ENCODE data around the gene DAPK1.

- TF ChIP-seq, protein P1, sequence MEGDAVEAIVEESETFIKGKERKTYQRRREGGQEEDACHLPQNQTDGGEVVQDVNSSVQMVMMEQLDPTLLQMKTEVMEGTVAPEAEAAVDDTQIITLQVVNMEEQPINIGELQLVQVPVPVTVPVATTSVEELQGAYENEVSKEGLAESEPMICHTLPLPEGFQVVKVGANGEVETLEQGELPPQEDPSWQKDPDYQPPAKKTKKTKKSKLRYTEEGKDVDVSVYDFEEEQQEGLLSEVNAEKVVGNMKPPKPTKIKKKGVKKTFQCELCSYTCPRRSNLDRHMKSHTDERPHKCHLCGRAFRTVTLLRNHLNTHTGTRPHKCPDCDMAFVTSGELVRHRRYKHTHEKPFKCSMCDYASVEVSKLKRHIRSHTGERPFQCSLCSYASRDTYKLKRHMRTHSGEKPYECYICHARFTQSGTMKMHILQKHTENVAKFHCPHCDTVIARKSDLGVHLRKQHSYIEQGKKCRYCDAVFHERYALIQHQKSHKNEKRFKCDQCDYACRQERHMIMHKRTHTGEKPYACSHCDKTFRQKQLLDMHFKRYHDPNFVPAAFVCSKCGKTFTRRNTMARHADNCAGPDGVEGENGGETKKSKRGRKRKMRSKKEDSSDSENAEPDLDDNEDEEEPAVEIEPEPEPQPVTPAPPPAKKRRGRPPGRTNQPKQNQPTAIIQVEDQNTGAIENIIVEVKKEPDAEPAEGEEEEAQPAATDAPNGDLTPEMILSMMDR (IDR thresholded peaks at IDR 0.05; ENCODE audit: low read depth, low read length): no peak
- TF ChIP-seq EZH2phosphoT487 (IDR thresholded peaks at IDR 0.05; ENCODE audit: low read depth): no peak
Measured at GRCh38 chr9:87751868-87752267, 254.2 kb downstream of the DAPK1 start.
